Subcutaneous abdominal adipose tissue (tissue), 5 donors: ENCODE measurements around the gene SMPX.

Experiments
- H3K27ac ChIP-seq: one replicate; pipeline ENCODE4 v1.7.0; 2013; ENCODE audit warnings: low read depth, mild to moderate bottlenecking, inconsistent platforms, low read length, moderate library complexity
- H3K27me3 ChIP-seq, 5 donors: one replicate each; pipeline ENCODE4 v1.7.0; 2013; ENCODE audit warnings: low read length in 5 of 5, inconsistent platforms in 1 of 5; ENCODE audit not compliant: control insufficient read depth in 5 of 5, insufficient read depth in 4 of 5
- H3K36me3 ChIP-seq, 5 donors: one replicate each; pipeline ENCODE4 v1.7.0; 2013; ENCODE audit warnings: low read length in 5 of 5; ENCODE audit not compliant: control insufficient read depth in 5 of 5, insufficient read depth in 5 of 5
- H3K4me1 ChIP-seq, 5 donors: one replicate each; pipeline ENCODE4 v1.7.0; 2013; ENCODE audit warnings: low read length in 5 of 5, mild to moderate bottlenecking in 3 of 5, moderate library complexity in 1 of 5; ENCODE audit not compliant: control insufficient read depth in 5 of 5, insufficient read depth in 5 of 5
- H3K4me3 ChIP-seq, 5 donors: one replicate each; pipeline ENCODE4 v1.7.0; 2013; ENCODE audit warnings: low read length in 5 of 5, low read depth in 1 of 5
- H3K9ac ChIP-seq, 5 donors: one replicate each; pipeline ENCODE4 v1.7.0; 2013; ENCODE audit warnings: low read length in 5 of 5, mild to moderate bottlenecking in 4 of 5, moderate library complexity in 3 of 5
- H3K9me3 ChIP-seq, 5 donors: one replicate each; pipeline ENCODE4 v1.7.0; 2013; ENCODE audit warnings: low read length in 5 of 5; ENCODE audit not compliant: control insufficient read depth in 5 of 5
- donor health status: healthy.
- donor health status: healthy.
- donor health status: healthy.
- donor health status: healthy.
- donor health status: healthy.

Gene SMPX

GRCh38 chrX:21721195-21721594 is 36.7 kb downstream of the SMPX start:
- no peak overlapping the region for H3K4me3 ChIP-seq
- no peaks in the 10 kb centered on the region for H3K4me1 ChIP-seq
- H3K9me3 ChIP-seq: no peaks in the 10 kb centered on the region
- H3K36me3 ChIP-seq: no peaks in the 10 kb centered on the region
- H3K27me3 ChIP-seq: peaks cover 0 to 6% (median 4%) of the 10 kb centered on the region in 5 donors
- H3K27ac ChIP-seq: no peak overlapping the region
- H3K9ac ChIP-seq: no peak overlapping the region

DNA sequence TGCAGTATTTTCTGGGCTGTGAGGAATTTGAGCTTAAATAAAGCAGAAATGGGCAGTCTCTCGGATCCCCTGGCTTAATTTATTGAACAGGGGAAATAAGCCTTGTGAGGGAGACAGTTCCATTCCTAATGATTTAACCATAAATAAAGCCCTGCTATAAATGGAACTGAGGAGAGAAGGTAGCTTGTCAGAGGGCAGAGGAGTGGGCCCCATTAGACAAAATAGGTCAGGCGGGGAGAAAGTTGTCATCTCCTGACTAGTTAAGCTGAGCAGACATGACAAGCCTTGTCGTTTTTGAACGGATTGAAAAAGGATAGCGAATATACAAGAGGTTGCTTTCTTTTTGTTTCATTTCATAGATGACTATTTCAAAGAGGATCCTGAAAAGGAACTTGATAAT is 39.3 kb downstream of the SMPX start:
- Histone ChIP-seq H3K27ac (no peak overlapping the region), H3K36me3 (no peaks in the 10 kb centered on the region), H3K27me3 (peaks cover 0 to 7% (median 4%) of the 10 kb centered on the region in 5 donors), H3K4me3 (no peak overlapping the region), H3K4me1 (no peaks in the 10 kb centered on the region), H3K9me3 (no peaks in the 10 kb centered on the region), H3K9ac (no peak overlapping the region)

DNA sequence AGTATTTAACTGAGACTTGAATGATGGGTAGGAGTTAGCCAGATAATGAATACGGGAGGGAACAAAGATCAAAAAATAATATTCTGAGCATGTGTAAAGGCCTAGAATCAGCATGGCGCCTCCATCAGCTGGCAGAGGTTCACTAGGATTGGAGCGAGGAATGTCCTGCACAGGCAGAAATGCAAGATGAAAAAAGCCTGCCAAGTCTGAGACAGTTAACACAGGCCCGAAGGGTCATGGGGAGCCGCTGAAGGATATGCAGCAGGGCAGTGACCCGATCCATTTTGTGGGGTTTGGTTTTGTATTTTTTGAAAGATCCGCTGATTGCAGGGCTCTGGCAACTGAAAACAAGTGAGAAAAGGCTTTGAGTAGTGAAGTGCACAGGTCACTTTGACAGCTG is 40.1 kb downstream of the SMPX start:
- Histone ChIP-seq H3K4me1 (no peaks in the 10 kb centered on the region), H3K9me3 (no peaks in the 10 kb centered on the region), H3K9ac (no peak overlapping the region), H3K27me3 (peaks cover 0 to 7% (median 4%) of the 10 kb centered on the region in 5 donors), H3K36me3 (no peaks in the 10 kb centered on the region), H3K27ac (no peak overlapping the region), H3K4me3 (no peak overlapping the region)

DNA sequence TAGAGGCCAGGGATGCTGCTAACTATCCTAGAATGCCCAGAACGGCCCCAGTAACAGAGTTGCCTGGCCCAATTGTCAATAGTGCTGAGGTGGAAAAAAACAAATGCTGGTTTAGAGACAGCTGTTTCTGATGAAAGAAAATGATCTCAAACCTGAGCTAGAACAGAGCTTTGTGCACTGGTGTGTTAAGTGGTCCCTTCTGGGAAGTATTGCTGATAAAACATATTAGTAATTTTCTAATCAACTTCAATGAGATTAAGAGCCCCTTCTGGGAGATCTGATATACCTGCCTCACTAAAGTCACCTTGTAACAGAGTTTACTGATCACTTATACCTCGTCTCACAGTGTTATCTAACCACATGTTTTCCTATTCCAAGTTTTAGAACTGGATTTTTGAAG is 42.1 kb downstream of the SMPX start:
- no peak overlapping the region for H3K4me3 ChIP-seq
- no peak overlapping the region for H3K27ac ChIP-seq
- no peaks in the 10 kb centered on the region for H3K36me3 ChIP-seq
- H3K4me1 ChIP-seq: no peaks in the 10 kb centered on the region
- H3K9me3 ChIP-seq: no peaks in the 10 kb centered on the region
- peaks cover 0 to 7% (median 4%) of the 10 kb centered on the region in 5 donors for H3K27me3 ChIP-seq
- no peak overlapping the region for H3K9ac ChIP-seq

- peaks cover 0 to 7% (median 6%) of the 10 kb centered on the region in 5 donors for H3K27me3 ChIP-seq
- no peak overlapping the region for H3K4me3 ChIP-seq
- no peaks in the 10 kb centered on the region for H3K36me3 ChIP-seq
- H3K9me3 ChIP-seq: no peaks in the 10 kb centered on the region
- no peaks in the 10 kb centered on the region for H3K4me1 ChIP-seq
- H3K27ac ChIP-seq: no peak overlapping the region
- H3K9ac ChIP-seq: no peak overlapping the region
Measured at GRCh38 chrX:21715337-21715736, 42.6 kb downstream of the SMPX start.

GRCh38 chrX:21711848-21712197 is 46.1 kb downstream of the SMPX start:
- H3K9ac ChIP-seq: no peak overlapping the region
- no peaks in the 10 kb centered on the region for H3K36me3 ChIP-seq
- no peak overlapping the region for H3K27ac ChIP-seq
- no peak overlapping the region for H3K4me3 ChIP-seq
- no peaks in the 10 kb centered on the region for H3K4me1 ChIP-seq
- peaks cover 5 to 9% (median 9%) of the 10 kb centered on the region in 5 donors for H3K9me3 ChIP-seq
- H3K27me3 ChIP-seq: peaks cover 0 to 8% (median 4%) of the 10 kb centered on the region in 5 donors

GRCh38 chrX:21711129-21711847 is 46.6 kb downstream of the SMPX start:
- peaks cover 5 to 9% (median 9%) of the 10 kb centered on the region in 5 donors for H3K9me3 ChIP-seq
- no peak overlapping the region for H3K9ac ChIP-seq
- H3K27me3 ChIP-seq: peaks cover 0 to 8% (median 4%) of the 10 kb centered on the region in 5 donors
- no peaks in the 10 kb centered on the region for H3K36me3 ChIP-seq
- H3K4me1 ChIP-seq: no peaks in the 10 kb centered on the region
- H3K4me3 ChIP-seq: no peak overlapping the region
- H3K27ac ChIP-seq: no peak overlapping the region

GRCh38 chrX:21708116-21708515 is 49.8 kb downstream of the SMPX start:
- no peak overlapping the region for H3K4me3 ChIP-seq

DNA sequence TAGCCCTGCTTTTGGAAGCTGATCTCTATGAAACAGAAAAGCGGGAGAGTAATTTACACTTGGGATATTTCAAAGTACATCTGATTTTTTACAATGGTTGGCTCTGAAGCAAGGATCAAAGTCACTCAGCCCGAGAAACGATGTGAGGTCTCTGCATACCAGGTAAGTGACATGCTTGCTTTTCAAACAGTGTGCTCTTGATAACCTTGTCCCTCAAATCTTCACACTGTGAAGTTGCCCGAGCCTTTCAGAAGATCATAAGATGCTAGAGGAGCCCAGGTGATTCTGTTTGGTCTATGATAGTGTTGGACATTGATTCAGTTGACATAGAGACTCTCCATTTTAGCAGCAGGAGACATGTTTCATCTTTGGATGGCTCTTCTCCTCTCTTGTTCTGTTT is 52.7 kb downstream of the SMPX start:
- peaks cover 5 to 9% (median 9%) of the 10 kb centered on the region in 5 donors for H3K9me3 ChIP-seq
- H3K4me1 ChIP-seq: no peaks in the 10 kb centered on the region
- no peak overlapping the region for H3K4me3 ChIP-seq
- no peak overlapping the region for H3K9ac ChIP-seq
- no peaks in the 10 kb centered on the region for H3K36me3 ChIP-seq
- H3K27ac ChIP-seq: no peak overlapping the region
- peaks cover 0 to 12% (median 2%) of the 10 kb centered on the region in 5 donors for H3K27me3 ChIP-seq

More at GRCh38 chrX:21708116-21708515, 49.8 kb downstream of the SMPX start:
- H3K9ac ChIP-seq: no peak overlapping the region
- no peaks in the 10 kb centered on the region for H3K4me1 ChIP-seq
- no peaks in the 10 kb centered on the region for H3K36me3 ChIP-seq
- H3K27me3 ChIP-seq: peaks cover 0 to 6% (median 4%) of the 10 kb centered on the region in 5 donors
- H3K9me3 ChIP-seq: peaks cover 5 to 9% (median 9%) of the 10 kb centered on the region in 5 donors
- no peak overlapping the region for H3K27ac ChIP-seq

DNA sequence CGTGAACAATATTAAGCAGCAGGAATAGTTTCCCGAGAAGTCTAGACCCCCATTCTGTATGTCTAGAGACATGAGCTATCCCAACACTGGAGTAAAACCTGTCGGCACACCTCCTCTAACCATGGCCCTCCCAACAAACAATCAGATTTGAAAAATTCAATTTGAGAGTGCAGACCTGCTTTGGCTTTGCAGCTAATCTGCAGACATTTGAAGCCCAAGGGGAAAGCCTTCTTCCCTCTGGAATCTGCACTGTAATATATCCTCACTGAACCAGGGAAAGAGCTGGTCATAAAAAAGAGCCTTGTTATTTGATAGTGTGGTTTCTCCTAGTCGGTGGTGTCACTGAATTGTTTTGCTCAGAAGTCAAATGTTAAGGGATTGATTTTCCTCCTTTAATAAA is 55.2 kb downstream of the SMPX start:
- peaks cover 0 to 15% (median 2%) of the 10 kb centered on the region in 5 donors for H3K27me3 ChIP-seq
- no peaks in the 10 kb centered on the region for H3K4me1 ChIP-seq
- no peak overlapping the region for H3K27ac ChIP-seq
- H3K4me3 ChIP-seq: no peak overlapping the region
- peaks cover 4 to 7% (median 4%) of the 10 kb centered on the region in 5 donors for H3K9me3 ChIP-seq
- H3K9ac ChIP-seq: no peak overlapping the region
- H3K36me3 ChIP-seq: no peaks in the 10 kb centered on the region
